Breast epithelium (tissue), 3 donors: ENCODE measurements around the gene MACROD2.

Experiments used
- POLR2A ChIP-seq: fragments of 450-650 bp; IDR thresholded peaks from one replicate; pipeline ENCODE4 v1.6.1; 2016; ENCODE audit warnings: antibody characterized with exemption, mild to moderate bottlenecking, moderate library complexity
- POLR2AphosphoS5 ChIP-seq, 3 donors: sonication (generic); formaldehyde crosslinking; IDR thresholded peaks; one replicate each; pipeline ENCODE4 v1.6.1; 2017; ENCODE audit warnings: antibody characterized with exemption in 3 of 3
- TF ChIP-seq, protein P1 (sequence below), 3 donors: fragments of 450-650 bp; IDR thresholded peaks; one replicate each; pipeline ENCODE4 v1.5.1; 2016 to 2017; ENCODE audit warnings: antibody characterized with exemption in 3 of 3, mild to moderate bottlenecking in 3 of 3, moderate library complexity in 3 of 3

- TF ChIP-seq, protein P1, sequence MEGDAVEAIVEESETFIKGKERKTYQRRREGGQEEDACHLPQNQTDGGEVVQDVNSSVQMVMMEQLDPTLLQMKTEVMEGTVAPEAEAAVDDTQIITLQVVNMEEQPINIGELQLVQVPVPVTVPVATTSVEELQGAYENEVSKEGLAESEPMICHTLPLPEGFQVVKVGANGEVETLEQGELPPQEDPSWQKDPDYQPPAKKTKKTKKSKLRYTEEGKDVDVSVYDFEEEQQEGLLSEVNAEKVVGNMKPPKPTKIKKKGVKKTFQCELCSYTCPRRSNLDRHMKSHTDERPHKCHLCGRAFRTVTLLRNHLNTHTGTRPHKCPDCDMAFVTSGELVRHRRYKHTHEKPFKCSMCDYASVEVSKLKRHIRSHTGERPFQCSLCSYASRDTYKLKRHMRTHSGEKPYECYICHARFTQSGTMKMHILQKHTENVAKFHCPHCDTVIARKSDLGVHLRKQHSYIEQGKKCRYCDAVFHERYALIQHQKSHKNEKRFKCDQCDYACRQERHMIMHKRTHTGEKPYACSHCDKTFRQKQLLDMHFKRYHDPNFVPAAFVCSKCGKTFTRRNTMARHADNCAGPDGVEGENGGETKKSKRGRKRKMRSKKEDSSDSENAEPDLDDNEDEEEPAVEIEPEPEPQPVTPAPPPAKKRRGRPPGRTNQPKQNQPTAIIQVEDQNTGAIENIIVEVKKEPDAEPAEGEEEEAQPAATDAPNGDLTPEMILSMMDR (IDR thresholded peaks at IDR 0.05) = no peak
- TF ChIP-seq POLR2A = no peak
- no peak for TF ChIP-seq POLR2AphosphoS5 (IDR thresholded peaks at IDR 0.05)
Observed at GRCh38 chr20:15047042-15047441, 1051.7 kb downstream of the MACROD2 start.
